HG02938 (cell line): ENCODE measurements around the gene TNPO1.

Experiments used
- ATAC-seq: cut with Tn5 transposase; IDR thresholded peaks from one replicate; pipeline ENCODE4 v1.9.1; 2021; ENCODE audit warnings: mild to moderate bottlenecking, moderate library complexity; ENCODE audit not compliant: unreplicated experiment

The TNPO1 gene

DNA sequence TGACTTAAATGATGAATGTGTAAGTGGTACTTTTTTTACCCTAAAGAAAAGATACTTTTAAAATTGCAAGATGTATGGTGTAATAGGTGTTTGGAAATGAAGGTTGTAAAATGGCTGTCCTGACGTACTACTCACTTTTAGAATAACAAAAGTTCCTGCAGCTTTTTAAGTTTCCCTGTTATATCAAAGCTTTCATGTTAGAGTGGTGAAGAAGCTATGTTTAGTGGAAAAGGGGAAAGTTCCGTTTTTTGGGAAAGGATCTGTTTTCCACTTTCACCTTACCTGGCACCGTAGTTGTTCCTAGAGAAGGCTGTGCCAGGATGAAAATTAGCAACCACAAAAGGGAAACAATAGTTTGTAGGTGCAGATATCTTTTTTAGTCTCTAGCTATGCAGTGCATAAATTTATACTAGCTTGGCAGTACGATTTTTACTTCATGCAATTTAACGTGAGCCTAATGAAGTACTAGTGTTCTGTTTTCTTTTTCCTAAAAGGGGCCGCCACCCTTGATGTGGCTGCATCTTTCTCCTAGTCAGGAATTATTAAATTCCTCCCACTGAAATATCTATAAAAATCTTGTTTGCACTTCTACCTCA lies 1.3 kb downstream of the TNPO1 start:
- ATAC-seq: no peak

DNA sequence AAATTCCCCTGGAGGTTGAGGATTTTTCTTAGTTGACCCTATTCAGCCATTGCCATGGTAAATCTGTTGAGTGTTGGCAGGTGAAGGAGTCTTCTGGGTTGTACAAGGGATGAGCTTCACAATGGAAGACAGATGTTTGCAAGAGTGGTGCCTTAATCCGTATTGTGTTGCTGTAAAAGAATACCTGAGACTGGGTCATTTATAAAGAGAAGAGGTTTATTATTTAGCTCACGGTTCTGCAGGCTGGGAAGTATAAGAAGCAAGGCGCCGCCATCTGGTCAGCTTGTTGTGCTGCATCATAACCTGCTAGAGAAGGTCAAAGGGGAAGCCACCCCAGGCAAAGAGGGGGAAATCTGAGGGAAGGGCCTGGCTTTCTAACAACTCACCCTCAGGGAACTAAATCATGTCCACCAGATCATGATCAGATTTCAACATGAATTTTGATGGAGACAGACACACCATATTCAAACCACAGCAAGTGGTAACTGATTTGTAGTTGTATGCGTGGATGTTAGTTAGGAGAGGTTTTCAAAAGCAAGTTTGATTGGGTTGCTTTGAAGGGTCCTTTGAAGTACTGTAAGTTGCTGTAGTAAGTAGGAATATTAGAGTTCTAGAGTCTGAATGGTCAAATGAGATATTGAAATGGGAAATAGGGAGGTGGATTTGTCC lies 2.5 kb downstream of the TNPO1 start:
- ATAC-seq: no peak

DNA sequence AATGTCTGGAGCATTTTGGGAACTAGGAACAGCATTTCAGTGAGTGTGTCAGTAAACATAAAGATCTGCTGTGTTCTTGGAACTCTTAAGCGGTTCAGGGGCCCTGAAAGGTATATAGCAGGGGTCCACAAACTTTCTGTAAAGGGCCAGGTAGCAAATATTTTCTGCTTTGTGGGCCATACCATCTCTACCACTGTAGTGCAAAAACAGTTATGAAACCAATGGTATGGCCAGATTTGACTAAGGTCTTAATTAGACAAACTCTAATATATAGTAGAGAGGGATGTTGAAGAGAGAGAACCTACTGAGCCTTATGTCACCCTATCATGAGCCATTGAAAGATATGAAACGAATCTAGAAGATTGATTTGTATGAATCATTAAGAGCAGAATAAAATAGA lies 5.3 kb downstream of the TNPO1 start:
- no peak for ATAC-seq

- no peak for ATAC-seq
Observed at GRCh38 chr5:72822944-72823343, 6.5 kb downstream of the TNPO1 start.

- ATAC-seq: no peak
Observed at GRCh38 chr5:72829707-72830106, 13.2 kb downstream of the TNPO1 start.

GRCh38 chr5:72830362-72830761 lies 13.9 kb downstream of the TNPO1 start:
- ATAC-seq: no peak

DNA sequence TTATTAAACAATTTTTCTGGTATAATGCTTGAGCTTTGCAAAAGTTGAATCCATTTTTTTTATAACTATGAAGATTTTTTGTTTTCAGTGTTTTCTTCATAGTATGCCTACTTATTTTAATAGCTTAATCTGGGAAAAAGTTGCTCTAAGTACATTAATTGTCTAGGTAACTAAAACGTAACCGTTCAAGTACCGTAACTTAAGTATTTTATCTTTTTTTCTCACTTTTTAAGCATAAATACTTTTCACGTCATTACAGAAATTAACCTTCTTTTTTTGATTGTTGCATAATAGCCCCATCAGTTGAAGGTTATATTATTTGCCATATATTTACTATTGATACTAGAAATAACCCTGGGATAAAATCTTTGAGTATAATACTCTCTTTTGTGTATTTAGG lies 15.2 kb downstream of the TNPO1 start:
- no peak for ATAC-seq

DNA sequence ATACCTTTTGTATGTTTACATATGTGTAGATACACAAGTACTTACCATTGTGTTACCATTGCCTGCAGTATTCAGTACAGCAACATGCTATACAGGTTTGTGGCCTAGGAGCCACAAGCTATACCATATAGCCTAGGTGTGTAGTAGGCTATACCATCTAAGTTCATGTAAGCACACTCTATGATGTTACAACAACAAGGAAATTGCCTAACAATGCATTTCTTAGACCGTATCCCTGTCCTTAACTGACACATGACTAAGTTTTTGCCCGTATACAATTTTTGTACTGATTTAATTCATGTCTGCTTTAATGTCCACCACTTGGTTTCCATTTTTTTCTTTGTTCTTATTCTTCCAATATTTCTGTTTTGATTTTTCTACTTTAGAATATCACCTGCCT lies 18.5 kb downstream of the TNPO1 start:
- ATAC-seq: no peak

GRCh38 chr5:72835633-72836032 lies 19.2 kb downstream of the TNPO1 start:
- ATAC-seq: no peak

DNA sequence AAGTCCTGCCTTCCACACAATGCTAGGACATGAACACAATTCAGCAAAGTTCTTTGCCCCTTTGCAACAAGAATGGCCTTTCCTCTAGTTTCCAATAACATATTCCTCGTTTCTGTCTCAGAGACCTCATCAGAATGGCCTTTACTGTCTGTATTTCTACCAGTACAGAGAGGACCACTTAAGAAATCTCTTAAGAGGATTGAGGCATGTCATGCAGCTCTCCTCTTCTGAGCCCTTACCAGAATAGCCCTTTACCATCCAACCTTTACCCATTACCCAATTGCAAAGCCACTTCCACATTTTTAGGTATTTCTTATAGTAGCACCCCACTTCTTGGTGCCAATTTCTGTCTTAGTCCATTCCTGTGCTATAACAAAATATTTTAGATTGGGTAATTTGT lies 20.3 kb downstream of the TNPO1 start:
- no peak for ATAC-seq

- ATAC-seq: no peak
Observed at GRCh38 chr5:72837524-72838096, 21.1 kb downstream of the TNPO1 start.

GRCh38 chr5:72840041-72840440 lies 23.6 kb downstream of the TNPO1 start:
- no peak for ATAC-seq

GRCh38 chr5:72841756-72842535 lies 25.5 kb downstream of the TNPO1 start:
- ATAC-seq: no peak

DNA sequence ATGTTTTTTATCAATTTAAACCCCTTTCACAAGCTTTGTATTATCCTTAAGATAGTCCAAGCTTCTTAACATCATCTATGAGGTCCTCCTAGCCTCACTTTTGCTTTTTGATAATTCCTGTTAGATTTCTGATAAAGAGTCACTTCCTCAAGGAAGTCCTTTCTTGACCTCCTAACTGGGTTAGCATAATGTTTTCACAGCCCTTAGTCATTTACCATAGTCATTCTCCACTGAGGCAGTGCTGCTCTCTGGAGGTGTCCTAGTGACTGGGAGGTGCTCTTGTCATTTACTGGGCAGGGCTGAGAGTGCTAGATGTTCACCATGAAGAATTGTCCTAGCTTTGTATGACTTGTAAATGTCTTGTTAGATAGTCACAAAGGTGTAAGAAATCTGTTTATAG lies 26.4 kb downstream of the TNPO1 start:
- no peak for ATAC-seq

DNA sequence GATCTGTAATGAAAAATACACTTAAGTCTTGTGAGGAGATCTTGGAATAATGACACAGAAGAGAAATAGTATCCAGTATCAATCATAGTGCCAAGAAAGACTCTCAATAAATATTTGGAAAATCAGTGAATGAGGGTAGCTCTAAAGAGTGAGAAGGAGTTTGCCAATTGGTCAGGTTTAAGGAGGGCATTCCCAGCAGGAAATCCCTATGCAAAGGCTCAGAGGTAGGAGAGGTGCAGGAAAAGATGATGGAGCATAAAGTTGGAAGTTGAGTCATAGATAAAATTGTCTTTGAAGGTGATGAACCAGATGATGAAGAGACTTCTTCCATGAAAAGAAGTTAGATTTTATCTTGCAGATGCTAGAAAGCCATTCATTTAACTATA lies 27.8 kb downstream of the TNPO1 start:
- no peak for ATAC-seq

DNA sequence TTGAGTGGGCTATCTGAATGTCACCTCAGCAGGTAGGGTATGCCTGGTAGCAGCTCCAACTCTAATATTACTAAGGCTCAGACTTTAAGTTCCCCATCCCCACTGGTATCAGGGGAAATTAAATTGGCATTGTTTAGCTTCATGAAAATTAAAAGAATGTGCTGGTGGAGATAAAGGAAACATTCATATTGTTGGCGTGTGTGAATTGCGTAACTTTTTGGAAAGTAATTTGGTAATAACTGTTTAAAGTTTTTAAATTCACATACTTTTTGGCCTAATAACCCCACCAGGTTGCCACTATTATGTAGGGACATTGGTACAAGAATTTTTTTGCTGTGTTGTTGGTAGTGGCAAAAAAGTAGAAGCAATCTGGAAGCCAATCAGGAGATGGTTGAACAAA lies 29.4 kb downstream of the TNPO1 start:
- ATAC-seq: no peak

DNA sequence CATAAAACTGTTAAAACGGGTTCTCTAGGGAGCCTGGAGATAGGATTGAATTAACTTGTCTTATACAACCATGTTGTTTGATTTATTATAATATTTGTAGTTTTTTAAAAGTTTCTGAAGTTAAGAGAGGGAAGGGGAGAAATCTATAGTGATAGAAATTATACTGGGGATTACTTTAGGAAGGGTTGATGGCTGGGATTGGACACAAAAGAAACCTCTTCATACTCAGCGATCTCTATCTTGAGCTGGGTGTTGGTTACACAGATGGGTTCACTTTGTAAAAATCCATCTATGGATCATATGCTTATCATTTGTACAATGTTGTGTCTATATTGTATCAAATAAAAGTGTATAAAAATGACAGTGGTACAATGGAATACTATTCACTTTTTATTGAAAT lies 30.0 kb downstream of the TNPO1 start:
- ATAC-seq: no peak

GRCh38 chr5:72847439-72847838 lies 31.0 kb downstream of the TNPO1 start:
- no peak for ATAC-seq

- ATAC-seq: peak; percentile 82
Observed at GRCh38 chr5:72847989-72848473, 31.6 kb downstream of the TNPO1 start.

DNA sequence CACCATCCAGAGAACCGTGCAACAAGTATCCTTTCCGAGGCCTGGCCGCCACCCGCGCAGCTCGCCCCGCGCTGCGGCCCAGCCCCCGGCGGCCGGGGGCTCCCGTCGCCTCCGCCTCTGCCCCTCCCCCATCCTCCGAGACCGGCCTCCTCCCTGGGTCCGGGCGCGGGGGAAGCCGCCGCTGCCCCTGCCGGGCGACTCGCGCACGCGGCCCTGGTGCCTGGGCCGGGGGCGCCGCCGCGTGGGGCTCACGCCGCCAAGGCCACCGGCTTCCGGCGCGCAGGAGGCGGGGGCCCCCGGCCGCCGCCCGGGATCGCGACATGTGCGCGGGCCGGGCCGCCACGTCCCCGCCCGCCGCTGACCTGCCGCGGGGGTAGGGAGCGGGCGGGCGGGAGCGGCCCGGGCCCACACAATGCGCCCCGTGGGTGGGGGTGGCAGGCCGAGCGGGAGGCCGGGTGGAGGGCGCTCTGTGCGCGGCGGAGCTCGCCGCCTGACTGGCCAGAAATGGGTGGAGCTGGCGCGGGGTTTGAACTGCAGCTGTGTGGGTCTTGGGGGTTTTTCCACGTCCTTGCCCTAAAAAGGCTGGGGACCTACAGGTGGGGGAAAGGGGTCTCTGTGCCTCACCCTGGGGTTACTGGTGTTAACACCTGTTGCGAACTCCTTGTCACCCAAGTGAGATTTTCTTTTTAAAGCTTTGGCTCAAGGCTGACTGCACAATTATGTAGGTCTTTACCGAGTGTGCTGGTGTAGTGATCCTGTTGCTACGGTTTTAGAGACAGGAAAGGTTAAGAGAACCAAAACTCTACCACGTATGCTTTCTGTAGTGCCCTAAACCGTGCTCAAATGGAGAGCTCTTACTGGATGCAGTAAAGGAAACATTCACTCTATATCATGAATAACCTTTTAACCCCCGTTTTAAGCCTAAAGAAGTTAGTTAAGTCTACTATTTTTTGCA lies 32.3 kb downstream of the TNPO1 start:
- ATAC-seq: peak; percentile 54

- ATAC-seq: no peak
Observed at GRCh38 chr5:72849546-72849945, 33.1 kb downstream of the TNPO1 start.
